Fibroblast of lung (primary cell): ENCODE measurements around the gene CSRNP3. TPM values are rescaled to one million over a fixed set of nuclear protein-coding genes. Genes with fewer than 3 reads are reported as not detected.

Source experiments
- DNase-seq, 2 donors: peaks; one replicate each; pipeline versions ENCODE4 v3.0.0 to v3.0.0-alpha.2; 2010; ENCODE audit warnings: low read depth in 2 of 2
- H2AFZ ChIP-seq: 2 replicates; pipeline ENCODE4 v1.5.1; 2012; ENCODE audit warnings: low read length, control low read depth, inconsistent platforms
- H3K27ac ChIP-seq: 2 replicates; pipeline ENCODE4 v1.5.1; 2011; ENCODE audit warnings: low read length, control low read depth; ENCODE audit not compliant: insufficient read depth
- H3K27me3 ChIP-seq: 2 replicates; pipeline ENCODE4 v1.5.1; 2011; ENCODE audit warnings: mild to moderate bottlenecking, low read length; ENCODE audit not compliant: control insufficient read depth, insufficient read depth
- H3K36me3 ChIP-seq: 2 replicates; pipeline ENCODE4 v1.5.1; 2011; ENCODE audit warnings: low read length; ENCODE audit not compliant: control insufficient read depth, insufficient read depth
- H3K4me1 ChIP-seq: 2 replicates; pipeline ENCODE4 v1.5.1; 2011; ENCODE audit warnings: low read length; ENCODE audit not compliant: control insufficient read depth, insufficient read depth; ENCODE audit errors: extremely low read depth
- H3K4me2 ChIP-seq: 2 replicates; pipeline ENCODE4 v1.5.1; 2011; ENCODE audit warnings: low read length, control low read depth; ENCODE audit not compliant: insufficient read depth; ENCODE audit errors: extremely low read depth
- H3K4me3 ChIP-seq, 4 experiments: fragments of 200-600 bp in 1 of 4; sonication (generic) in 1 of 4; replicated peaks in 1 of 4; 2 replicates each; pipeline ENCODE4 v1.5.1; 2011 to 2016; ENCODE audit warnings: low read length in 4 of 4, low read depth in 3 of 4, mild to moderate bottlenecking in 3 of 4, control low read depth in 2 of 4, inconsistent platforms in 1 of 4, mixed read lengths in 1 of 4; ENCODE audit not compliant: insufficient read depth in 1 of 4; ENCODE audit errors: control extremely low read depth in 1 of 4
- H3K79me2 ChIP-seq: 2 replicates; pipeline ENCODE4 v1.5.1; 2012; ENCODE audit warnings: mild to moderate bottlenecking, low read length, inconsistent platforms; ENCODE audit not compliant: control insufficient read depth, insufficient read depth
- H3K9ac ChIP-seq: 2 replicates; pipeline ENCODE4 v1.5.1; 2011; ENCODE audit warnings: mild to moderate bottlenecking, low read length, control low read depth; ENCODE audit not compliant: insufficient read depth
- H3K9me3 ChIP-seq: 2 replicates; pipeline ENCODE4 v1.5.1; 2012; ENCODE audit warnings: low read depth, low read length; ENCODE audit not compliant: control insufficient read depth, insufficient read depth
- H4K20me1 ChIP-seq: 2 replicates; pipeline ENCODE4 v1.5.1; 2011; ENCODE audit warnings: low read length; ENCODE audit not compliant: control insufficient read depth, insufficient read depth; ENCODE audit errors: extremely low read depth
- CTCF ChIP-seq, 2 donors: IDR thresholded peaks in 1 of 2; conservative IDR thresholded peaks in 1 of 2; 1 replicate in 1 of 2; 2 replicates in 1 of 2; pipeline ENCODE4 v1.5.1; 2011 to 2012; ENCODE audit warnings: low read length in 2 of 2, control low read depth in 1 of 2, inconsistent platforms in 1 of 2, low read depth in 1 of 2, mild to moderate bottlenecking in 1 of 2
- EZH2 ChIP-seq: IDR thresholded peaks from 2 replicates; pipeline ENCODE4 v1.5.1; 2012; ENCODE audit warnings: low read length, control low read depth, mild to moderate bottlenecking; ENCODE audit errors: missing control alignments
- polyA plus RNA-seq, 2 donors: library from polyadenylated mRNA; depleted of rRNA in 1 of 2; stranded (reverse) in 1 of 2; unstranded in 1 of 2; fragments of >200 nt; gene quantifications; 2 replicates each; pipeline ENCODE4 v1.2.1, GENCODE V29; 2011 to 2012; ENCODE audit warnings: missing spikeins in 1 of 2
- total RNA-seq: library from RNA; depleted of rRNA; stranded (reverse); fragments of >200 nt; gene quantifications from 2 replicates; pipeline ENCODE4 v1.2.1, GENCODE V29; 2014

Gene CSRNP3
- total and polyA plus RNA-seq, 2 donors (not counting 1 experiment from before 2014, with no cell fraction given), result 0.66 to 1.1 TPM

- Histone ChIP-seq H3K4me2 (no peak overlapping the region), H3K27ac (no peak overlapping the region), H3K9me3 (no peaks in the 10 kb centered on the region), H2AFZ (no peak overlapping the region), H3K9ac (no peak overlapping the region), H3K4me3 (no peak overlapping the region), H3K79me2 (no peaks in the 10 kb centered on the region), H4K20me1 (no peaks in the 10 kb centered on the region), H3K27me3 (no peaks in the 10 kb centered on the region), H3K4me1 (no peaks in the 10 kb centered on the region), H3K36me3 (no peaks in the 10 kb centered on the region)
- TF ChIP-seq EZH2 (no peak), CTCF (conservative IDR thresholded peaks at IDR 0.05 in 1 of 2, IDR thresholded peaks at IDR 0.05 in 1 of 2; ENCODE audit: low read depth in 1 of 2, low read length in 2 of 2) (no peak)
- no peak for DNase-seq
These were observed 10.4 kb downstream of the CSRNP3 start for GRCh38 chr2:165479856-165480255.

GRCh38 chr2:165494573-165494972 lies 25.1 kb downstream of the CSRNP3 start:
- DNase-seq, result no peak
- TF ChIP-seq CTCF (conservative IDR thresholded peaks at IDR 0.05 in 1 of 2, IDR thresholded peaks at IDR 0.05 in 1 of 2; ENCODE audit: low read depth in 1 of 2, low read length in 2 of 2) (no peak), EZH2 (no peak)
- Histone ChIP-seq H3K4me3 (no peak overlapping the region), H3K36me3 (no peaks in the 10 kb centered on the region), H2AFZ (no peak overlapping the region), H3K79me2 (no peaks in the 10 kb centered on the region), H3K9ac (no peak overlapping the region), H3K9me3 (no peaks in the 10 kb centered on the region), H3K27ac (no peak overlapping the region), H4K20me1 (no peaks in the 10 kb centered on the region), H3K4me2 (no peak overlapping the region), H3K4me1 (no peaks in the 10 kb centered on the region), H3K27me3 (no peaks in the 10 kb centered on the region)

DNA sequence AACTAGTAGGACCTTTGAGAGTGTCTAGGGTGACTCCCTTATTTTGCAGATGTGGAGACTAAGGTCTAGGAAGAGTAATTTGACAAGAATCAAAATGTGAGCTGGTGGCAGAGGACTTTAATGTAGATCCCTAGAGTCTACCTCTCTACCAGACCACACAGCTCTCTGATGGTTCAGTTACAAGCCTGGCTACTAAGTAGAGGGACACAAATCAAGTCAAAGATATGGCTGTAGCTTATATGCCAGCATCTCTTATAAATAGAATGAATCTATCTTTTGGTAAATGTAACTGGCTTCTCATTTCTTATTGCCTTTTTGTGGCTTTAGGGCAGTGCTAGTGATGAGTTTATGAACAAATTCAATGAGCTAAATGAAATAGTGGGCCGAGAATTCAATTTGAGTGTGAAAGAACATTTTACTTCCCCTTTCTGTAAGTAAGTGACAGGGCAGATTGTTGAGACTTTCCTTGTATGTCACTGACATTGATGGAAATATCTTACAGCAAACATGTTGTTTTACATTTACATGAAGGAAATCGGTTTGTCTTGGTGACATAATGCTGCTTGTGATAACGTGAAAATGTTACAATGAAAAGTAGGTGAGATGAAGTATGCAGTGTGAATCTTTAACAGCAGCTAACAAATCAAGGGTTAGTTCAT lies 28.3 kb downstream of the CSRNP3 start:
- Histone ChIP-seq H3K4me1 (no peaks in the 10 kb centered on the region), H3K4me2 (no peak overlapping the region), H3K27ac (no peak overlapping the region), H3K9me3 (no peaks in the 10 kb centered on the region), H3K27me3 (no peaks in the 10 kb centered on the region), H3K79me2 (no peaks in the 10 kb centered on the region), H3K36me3 (no peaks in the 10 kb centered on the region), H4K20me1 (no peaks in the 10 kb centered on the region), H3K4me3 (no peak overlapping the region), H3K9ac (no peak overlapping the region), H2AFZ (no peak overlapping the region)
- DNase-seq, result no peak
- TF ChIP-seq CTCF (conservative IDR thresholded peaks at IDR 0.05 in 1 of 2, IDR thresholded peaks at IDR 0.05 in 1 of 2; ENCODE audit: low read depth in 1 of 2, low read length in 2 of 2), result no peak
- no peak for TF ChIP-seq EZH2
